PC-3 (cell line): ENCODE data around the gene INTS6L. TPM values are rescaled to one million over a fixed set of nuclear protein-coding genes. Genes with fewer than 3 reads are reported as not detected.

Experiments
- ATAC-seq: fragments of 200-7000 bp; cut with Tn5 transposase; 2 replicates; pipeline ENCODE4 v1.9.1; 2020; ENCODE audit warnings: mild to moderate bottlenecking, moderate library complexity
- BruUV-seq: library from RNA; stranded (reverse); fragments of 400-500 nt; replicated peaks from 2 replicates; lab custom pipeline; 2021; lab: Mats Ljungman, UMichigan
- CTCF ChIA-PET: fragments of 300-600 bp; sonication (Branson Sonifier 250); formaldehyde crosslinking; loops from one replicate; lab custom pipeline; 2022; ENCODE audit warnings: antibody characterized with exemption; lab: Charles Lee
- POLR2A ChIA-PET: fragments of 300-600 bp; sonication (Branson Sonifier 250); formaldehyde crosslinking; loops from one replicate; lab custom pipeline; 2022; ENCODE audit warnings: antibody characterized with exemption; ENCODE audit not compliant: unreplicated experiment; lab: Charles Lee
- DNase-seq: peaks from one replicate; pipeline ENCODE4 v3.0.0-alpha.2; 2015
- H2AFZ ChIP-seq: fragments of 300-600 bp; sonication (generic); 2 replicates; pipeline ENCODE4 v1.6.0; 2016; ENCODE audit warnings: antibody characterized with exemption, low read length
- H3F3A ChIP-seq: fragments of 300-600 bp; sonication (generic); one replicate; pipeline ENCODE4 v1.6.0; 2017; ENCODE audit warnings: antibody characterized with exemption, low read length, control low read depth, mild to moderate bottlenecking; ENCODE audit not compliant: unreplicated experiment
- H3K27ac ChIP-seq: fragments of 300-600 bp; sonication (generic); 2 replicates; pipeline ENCODE4 v1.5.1; 2016; ENCODE audit warnings: mild to moderate bottlenecking, low read length
- H3K27me3 ChIP-seq: fragments of 300-600 bp; sonication (generic); 2 replicates; pipeline ENCODE4 v1.6.1; 2016; ENCODE audit warnings: low read length, mixed read lengths
- H3K36me3 ChIP-seq: fragments of 300-600 bp; sonication (generic); 2 replicates; pipeline ENCODE4 v1.6.1; 2016; ENCODE audit warnings: low read depth, mixed run types, low read length, mixed read lengths
- H3K4me1 ChIP-seq: fragments of 300-600 bp; sonication (generic); 2 replicates; pipeline ENCODE4 v1.5.1; 2016; ENCODE audit warnings: low read length; ENCODE audit not compliant: insufficient read depth
- H3K4me2 ChIP-seq: fragments of 300-600 bp; sonication (generic); 2 replicates; pipeline ENCODE4 v1.6.0; 2016; ENCODE audit warnings: low read length
- H3K4me3 ChIP-seq: fragments of 300-600 bp; sonication (generic); 2 replicates; pipeline ENCODE4 v1.5.1; 2016; ENCODE audit warnings: mild to moderate bottlenecking, low read length, mixed read lengths
- H3K79me2 ChIP-seq: fragments of 300-600 bp; sonication (generic); 2 replicates; pipeline ENCODE4 v1.6.1; 2017; ENCODE audit warnings: low read length, mixed read lengths
- H3K9ac ChIP-seq: fragments of 300-600 bp; sonication (generic); 2 replicates; pipeline ENCODE4 v1.6.0; 2016; ENCODE audit warnings: mild to moderate bottlenecking, low read length
- H3K9me2 ChIP-seq: fragments of 300-600 bp; sonication (generic); replicated peaks from 2 replicates; pipeline ENCODE4 v1.6.1; 2016; ENCODE audit warnings: mixed run types, low read length, mixed read lengths
- H3K9me3 ChIP-seq: fragments of 300-600 bp; sonication (generic); 2 replicates; pipeline ENCODE4 v1.6.1; 2016; ENCODE audit warnings: low read length, mixed read lengths
- H4K20me1 ChIP-seq: fragments of 300-600 bp; sonication (generic); 2 replicates; pipeline ENCODE4 v1.6.1; 2016; ENCODE audit warnings: low read length, mixed read lengths
- CTCF ChIP-seq: fragments of 300-600 bp; sonication (generic); conservative IDR thresholded peaks from 2 replicates; pipeline ENCODE4 v1.5.1; 2017; ENCODE audit warnings: antibody characterized with exemption, low read depth, mild to moderate bottlenecking, low read length
- EZH2 ChIP-seq: fragments of 300-600 bp; sonication (generic); IDR thresholded peaks from one replicate; pipeline ENCODE4 v1.6.1; 2017; ENCODE audit warnings: antibody characterized with exemption, mild to moderate bottlenecking, low read length; ENCODE audit not compliant: unreplicated experiment
- EZH2phosphoT487 ChIP-seq: fragments of 300-600 bp; sonication (generic); IDR thresholded peaks from 2 replicates; pipeline ENCODE4 v1.6.1; 2018; ENCODE audit warnings: mild to moderate bottlenecking, antibody characterized with exemption, low read length, borderline replicate concordance
- intact Hi-C: fragments of 100-400 bp; cut with micrococcal nuclease; formaldehyde crosslinking; loops from 2 replicates; pipeline ENCODE4 v1.9.0; 2023
- total RNA-seq: library from RNA; depleted of rRNA; stranded (reverse); fragments of >200 nt; gene quantifications from 2 replicates; pipeline ENCODE4 v1.2.3, GENCODE V29; 2014

Gene INTS6L
- total RNA-seq, 1 experiment from 2014 or later = 4.1 TPM

- TF ChIP-seq CTCF = no peak
- no peak for TF ChIP-seq EZH2
- no peak for TF ChIP-seq EZH2phosphoT487
- H3K4me3 ChIP-seq = no peak overlapping the region
- no peaks in the 10 kb centered on the region for H3K9me3 ChIP-seq
- ATAC-seq (no peak), DNase-seq (no peak)
- no peaks in the 10 kb centered on the region for H3F3A ChIP-seq
- H3K36me3 ChIP-seq = no peaks in the 10 kb centered on the region
- intact Hi-C loops = no loop called here
- CTCF ChIA-PET = no interaction called here
- H3K9ac ChIP-seq = no peak overlapping the region
- no peak overlapping the region for H3K27ac ChIP-seq
- no TSS peak for BruUV-seq
- H3K79me2 ChIP-seq = no peaks in the 10 kb centered on the region
- H2AFZ ChIP-seq = no peak overlapping the region
- no peaks in the 10 kb centered on the region for H3K27me3 ChIP-seq
- H4K20me1 ChIP-seq = no peaks in the 10 kb centered on the region
- no peaks in the 10 kb centered on the region for H3K9me2 ChIP-seq
- POLR2A ChIA-PET = no interaction called here
- H3K4me1 ChIP-seq = no peaks in the 10 kb centered on the region
- no peak overlapping the region for H3K4me2 ChIP-seq
Measured at GRCh38 chrX:135535077-135535940, 14.8 kb downstream of the INTS6L start.

GRCh38 chrX:135536877-135537276, 16.4 kb downstream of the INTS6L start:
- ChIA-PET POLR2A (no interaction called here), CTCF (no interaction called here)
- Histone ChIP-seq H3K4me3 (no peak overlapping the region), H3K9me3 (no peaks in the 10 kb centered on the region), H3K4me2 (no peak overlapping the region), H3K27me3 (no peaks in the 10 kb centered on the region), H2AFZ (no peak overlapping the region), H3K9me2 (no peaks in the 10 kb centered on the region), H3K79me2 (no peaks in the 10 kb centered on the region), H3K9ac (no peak overlapping the region), H3K4me1 (no peaks in the 10 kb centered on the region), H3F3A (no peaks in the 10 kb centered on the region), H4K20me1 (no peaks in the 10 kb centered on the region), H3K27ac (no peak overlapping the region), H3K36me3 (no peaks in the 10 kb centered on the region)
- ATAC-seq = no peak
- BruUV-seq = no TSS peak
- TF ChIP-seq EZH2phosphoT487 (no peak), EZH2 (no peak), CTCF (no peak)
- intact Hi-C loops = no loop called here
- DNase-seq = no peak

- no peak overlapping the region for H2AFZ ChIP-seq
- no peaks in the 10 kb centered on the region for H3K9me2 ChIP-seq
- DNase-seq = no peak
- no peak for ATAC-seq
- intact Hi-C loops = no loop called here
- BruUV-seq = no TSS peak
- ChIA-PET CTCF (no interaction called here), POLR2A (no interaction called here)
- no peaks in the 10 kb centered on the region for H3F3A ChIP-seq
- TF ChIP-seq CTCF = no peak
- TF ChIP-seq EZH2phosphoT487 = no peak
- TF ChIP-seq EZH2 = no peak
- no peak overlapping the region for H3K9ac ChIP-seq
- no peak overlapping the region for H3K4me3 ChIP-seq
- no peaks in the 10 kb centered on the region for H3K4me1 ChIP-seq
- H3K27ac ChIP-seq = no peak overlapping the region
- H3K79me2 ChIP-seq = no peaks in the 10 kb centered on the region
- no peaks in the 10 kb centered on the region for H3K9me3 ChIP-seq
- H3K4me2 ChIP-seq = no peak overlapping the region
- no peaks in the 10 kb centered on the region for H3K36me3 ChIP-seq
- H3K27me3 ChIP-seq = no peaks in the 10 kb centered on the region
- H4K20me1 ChIP-seq = no peaks in the 10 kb centered on the region
Measured at GRCh38 chrX:135541351-135541750, 20.9 kb downstream of the INTS6L start.
